Measurements from ENCODE around the gene CEP104.
"Not testable (repeated sequence)": the region's sequence is repeated elsewhere in the genome, so short reads cannot be mapped to it uniquely, and the experiment has no call there.

GRCh38 chr1:3810149-3810761 lies 46.8 kb downstream of the CEP104 start:
- TF ChIP-seq POLR2A, CTCF (IDR thresholded peaks at IDR 0.05): not testable (repeated sequence)
